ENCODE measurements around the gene OGFOD3. TPM values are rescaled to one million over a fixed set of nuclear protein-coding genes. Genes with fewer than 3 reads are reported as not detected.
A peak's percentile ranks its signal among the peaks of the same experiment; 100 is the strongest.
"Not testable (repeated sequence)": the region's sequence is repeated elsewhere in the genome, so short reads cannot be mapped to it uniquely, and the experiment has no call there.

OGFOD3 gene
- polyA plus RNA-seq, 4 donors = 7.8 to 23.8 (median 14.6) TPM

DNA sequence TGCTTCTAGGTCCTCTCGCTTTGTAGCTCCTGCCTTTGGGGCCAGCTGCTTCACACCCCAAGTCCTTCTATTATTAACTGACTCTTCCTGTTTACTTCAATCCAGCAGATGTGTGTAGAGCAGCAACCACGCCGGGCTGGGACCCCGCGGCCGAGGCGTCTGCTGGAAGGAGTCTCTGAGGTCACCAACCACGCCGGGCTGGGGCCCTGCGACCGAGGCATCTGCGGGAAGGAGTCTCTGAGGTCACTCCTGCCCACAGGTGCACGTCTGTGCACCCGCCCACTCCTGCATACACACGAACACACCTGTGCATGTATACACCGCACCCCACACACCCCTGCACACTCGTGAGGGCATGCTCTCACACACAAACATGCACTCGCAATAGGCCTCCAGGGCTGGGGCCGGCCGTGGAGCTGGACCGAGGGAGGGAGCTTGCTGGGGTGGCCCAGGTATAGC lies 67.1 kb downstream of the OGFOD3 start:
- no peaks in the 10 kb centered on the region for H3K36me3 ChIP-seq (ENCODE audit: control insufficient read depth in 3 of 3, insufficient read depth in 2 of 3, low read depth in 1 of 3, low read length in 3 of 3)
- FAIRE-seq = no peak
- H3K9me3 ChIP-seq (ENCODE audit: control insufficient read depth in 2 of 2, insufficient read depth in 1 of 2, low read depth in 1 of 2, low read length in 1 of 2) = no peaks in the 10 kb centered on the region
- peaks cover 0 to 9% (median 0%) of the 10 kb centered on the region in 3 donors for H3K4me1 ChIP-seq (ENCODE audit: control insufficient read depth in 3 of 3, insufficient read depth in 2 of 3, low read depth in 1 of 3, low read length in 2 of 3)
- no peak overlapping the region for H3K27ac ChIP-seq (ENCODE audit: low read depth in 1 of 3, low read length in 2 of 3)
- no peak overlapping the region for H3K4me3 ChIP-seq (ENCODE audit: low read depth in 1 of 3, low read length in 3 of 3)
- DNase-seq = no peak
- H3K27me3 ChIP-seq (ENCODE audit: control insufficient read depth in 3 of 3, insufficient read depth in 3 of 3, low read length in 3 of 3) = peaks cover 0 to 5% (median 0%) of the 10 kb centered on the region in 3 donors
- WGBS, 3 donors = 39 to 53% (median 49%) methylated on average over 21 of the region's 21 CpGs

GRCh38 chr17:82350182-82351030 lies 68.0 kb downstream of the OGFOD3 start:
- H3K4me3 ChIP-seq (ENCODE audit: low read depth in 1 of 3, low read length in 3 of 3) = no peak overlapping the region
- FAIRE-seq (no peak), DNase-seq (no peak)
- H3K27ac ChIP-seq (ENCODE audit: low read depth in 1 of 3, low read length in 2 of 3) = no peak overlapping the region
- 67 to 84% (median 74%) methylated on average over 28 of the region's 28 CpGs for WGBS, 3 donors
- peaks cover 0 to 11% (median 0%) of the 10 kb centered on the region in 3 donors for H3K4me1 ChIP-seq (ENCODE audit: control insufficient read depth in 3 of 3, insufficient read depth in 2 of 3, low read depth in 1 of 3, low read length in 2 of 3)
- no peaks in the 10 kb centered on the region for H3K9me3 ChIP-seq (ENCODE audit: control insufficient read depth in 2 of 2, insufficient read depth in 1 of 2, low read depth in 1 of 2, low read length in 1 of 2)
- H3K27me3 ChIP-seq (ENCODE audit: control insufficient read depth in 3 of 3, insufficient read depth in 3 of 3, low read length in 3 of 3) = peaks cover 0 to under 1% (median 0%) of the 10 kb centered on the region in 3 donors
- H3K36me3 ChIP-seq (ENCODE audit: control insufficient read depth in 3 of 3, insufficient read depth in 2 of 3, low read depth in 1 of 3, low read length in 3 of 3) = no peaks in the 10 kb centered on the region

DNA sequence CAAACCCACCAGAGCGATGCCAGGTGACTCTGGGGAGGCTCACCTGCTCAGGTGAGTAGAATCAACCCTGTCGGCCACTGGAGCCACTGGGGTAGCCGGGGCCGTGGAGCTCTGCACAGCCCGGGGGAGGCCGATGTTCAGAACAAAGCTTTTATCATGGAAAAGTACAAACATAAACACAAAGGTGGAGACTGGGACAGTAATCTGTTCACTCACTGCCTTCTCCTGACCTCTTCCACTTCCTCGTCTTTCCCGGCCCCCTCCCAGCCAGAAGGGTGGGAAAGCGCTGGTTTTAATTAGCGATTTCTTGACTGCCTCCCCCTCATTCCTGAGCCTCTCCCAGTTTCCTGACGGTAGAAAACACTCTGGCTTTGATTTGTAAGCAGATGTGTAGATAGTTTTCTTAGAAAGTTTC lies 69.1 kb downstream of the OGFOD3 start:
- Histone ChIP-seq H3K27ac (ENCODE audit: low read depth in 1 of 3, low read length in 2 of 3) (no peak overlapping the region), H3K4me1 (ENCODE audit: control insufficient read depth in 3 of 3, insufficient read depth in 2 of 3, low read depth in 1 of 3, low read length in 2 of 3) (peaks cover 0 to 11% (median 0%) of the 10 kb centered on the region in 3 donors), H3K27me3 (ENCODE audit: control insufficient read depth in 3 of 3, insufficient read depth in 3 of 3, low read length in 3 of 3) (no peaks in the 10 kb centered on the region), H3K36me3 (ENCODE audit: control insufficient read depth in 3 of 3, insufficient read depth in 2 of 3, low read depth in 1 of 3, low read length in 3 of 3) (no peaks in the 10 kb centered on the region), H3K4me3 (ENCODE audit: low read depth in 1 of 3, low read length in 3 of 3) (no peak overlapping the region), H3K9me3 (ENCODE audit: control insufficient read depth in 2 of 2, insufficient read depth in 1 of 2, low read depth in 1 of 2, low read length in 1 of 2) (no peaks in the 10 kb centered on the region)
- no peak for DNase-seq
- 25 to 43% (median 39%) methylated on average over 11 of the region's 11 CpGs for WGBS, 3 donors
- no peak for FAIRE-seq

DNA sequence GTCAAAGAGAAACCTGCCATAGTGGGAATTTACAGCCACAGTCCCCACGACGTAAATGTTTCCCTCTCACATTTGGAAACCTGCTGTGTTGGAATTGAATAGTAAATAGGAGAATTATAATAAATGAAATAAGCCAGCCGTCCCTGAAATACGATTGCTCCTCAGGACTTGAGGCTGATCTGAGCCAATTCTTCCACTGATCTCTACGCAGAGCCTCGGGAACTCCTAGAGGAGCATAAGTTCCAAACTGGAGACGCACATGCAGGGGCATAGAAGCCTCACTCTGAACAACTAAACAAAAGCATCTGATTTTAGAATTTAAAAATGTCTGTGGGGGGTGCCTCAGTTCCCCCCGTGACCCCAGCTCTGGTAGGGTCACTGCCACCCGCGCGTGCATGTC lies 69.5 kb downstream of the OGFOD3 start:
- peaks cover 0 to 11% (median 0%) of the 10 kb centered on the region in 3 donors for H3K4me1 ChIP-seq (ENCODE audit: control insufficient read depth in 3 of 3, insufficient read depth in 2 of 3, low read depth in 1 of 3, low read length in 2 of 3)
- H3K27me3 ChIP-seq (ENCODE audit: control insufficient read depth in 3 of 3, insufficient read depth in 3 of 3, low read length in 3 of 3) = no peaks in the 10 kb centered on the region
- no peaks in the 10 kb centered on the region for H3K9me3 ChIP-seq (ENCODE audit: control insufficient read depth in 2 of 2, insufficient read depth in 1 of 2, low read depth in 1 of 2, low read length in 1 of 2)
- no peak overlapping the region for H3K27ac ChIP-seq (ENCODE audit: low read depth in 1 of 3, low read length in 2 of 3)
- 65 to 68% (median 66%) methylated on average over 11 of the region's 11 CpGs for WGBS, 3 donors
- no peak overlapping the region for H3K4me3 ChIP-seq (ENCODE audit: low read depth in 1 of 3, low read length in 3 of 3)
- no peak for FAIRE-seq
- no peaks in the 10 kb centered on the region for H3K36me3 ChIP-seq (ENCODE audit: control insufficient read depth in 3 of 3, insufficient read depth in 2 of 3, low read depth in 1 of 3, low read length in 3 of 3)
- no peak for DNase-seq

DNA sequence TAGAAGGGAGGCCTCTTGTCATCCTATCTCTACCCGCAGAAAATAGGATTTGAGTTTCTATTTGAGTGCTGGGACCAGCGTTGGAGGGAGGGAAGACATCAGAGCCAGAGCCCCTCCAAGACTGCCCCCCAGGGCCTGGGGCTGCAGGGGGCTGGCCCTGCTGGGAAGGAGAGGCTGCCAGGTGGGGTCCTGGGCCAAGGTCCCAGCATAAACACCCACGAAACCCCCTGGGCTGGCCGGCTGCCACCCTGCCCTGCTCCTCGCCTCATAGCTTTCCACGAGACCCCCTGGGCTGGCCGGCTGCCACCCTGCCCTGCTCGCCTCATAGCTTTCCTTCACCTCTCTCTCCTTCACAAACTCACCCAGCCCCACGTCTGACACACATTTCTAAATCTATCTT lies 70.0 kb downstream of the OGFOD3 start:
- WGBS, 3 donors = 63 to 72% (median 66%) methylated on average over 9 of the region's 9 CpGs
- Histone ChIP-seq H3K36me3 (ENCODE audit: control insufficient read depth in 3 of 3, insufficient read depth in 2 of 3, low read depth in 1 of 3, low read length in 3 of 3) (no peaks in the 10 kb centered on the region), H3K27me3 (ENCODE audit: control insufficient read depth in 3 of 3, insufficient read depth in 3 of 3, low read length in 3 of 3) (no peaks in the 10 kb centered on the region), H3K27ac (ENCODE audit: low read depth in 1 of 3, low read length in 2 of 3) (no peak overlapping the region), H3K4me3 (ENCODE audit: low read depth in 1 of 3, low read length in 3 of 3) (no peak overlapping the region), H3K9me3 (ENCODE audit: control insufficient read depth in 2 of 2, insufficient read depth in 1 of 2, low read depth in 1 of 2, low read length in 1 of 2) (no peaks in the 10 kb centered on the region), H3K4me1 (ENCODE audit: control insufficient read depth in 3 of 3, insufficient read depth in 2 of 3, low read depth in 1 of 3, low read length in 2 of 3) (peaks cover 0 to 11% (median 0%) of the 10 kb centered on the region in 3 donors)
- DNase-seq (no peak), FAIRE-seq (no peak)

DNA sequence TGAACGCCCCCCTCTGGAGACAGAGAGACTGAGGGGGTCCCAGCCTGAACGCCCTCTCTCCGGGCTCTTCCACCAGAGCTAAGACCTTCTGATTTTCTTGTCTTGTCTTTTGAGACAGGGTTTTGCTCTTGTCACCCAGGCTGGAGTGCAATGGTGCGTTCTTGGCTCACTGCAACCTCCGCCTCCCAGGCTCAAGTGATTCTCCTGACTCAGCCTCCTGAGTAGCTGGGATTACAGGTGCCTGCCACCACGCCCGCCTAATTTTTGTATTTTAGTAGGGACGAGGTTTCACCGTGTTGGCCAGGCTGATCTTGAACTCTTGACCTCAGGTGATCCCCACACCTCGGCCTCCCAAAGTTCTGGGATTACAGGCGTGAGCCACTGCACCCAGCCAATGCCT lies 70.4 kb downstream of the OGFOD3 start:
- peaks cover 0 to 11% (median 0%) of the 10 kb centered on the region in 3 donors for H3K4me1 ChIP-seq (ENCODE audit: control insufficient read depth in 3 of 3, insufficient read depth in 2 of 3, low read depth in 1 of 3, low read length in 2 of 3)
- not testable (repeated sequence) for H3K27ac ChIP-seq (ENCODE audit: low read depth in 1 of 3, low read length in 2 of 3); H3K36me3 ChIP-seq (ENCODE audit: control insufficient read depth in 3 of 3, insufficient read depth in 2 of 3, low read depth in 1 of 3, low read length in 3 of 3); H3K9me3 ChIP-seq (ENCODE audit: control insufficient read depth in 2 of 2, insufficient read depth in 1 of 2, low read depth in 1 of 2, low read length in 1 of 2); FAIRE-seq; H3K4me3 ChIP-seq (ENCODE audit: low read depth in 1 of 3, low read length in 3 of 3); H3K27me3 ChIP-seq (ENCODE audit: control insufficient read depth in 3 of 3, insufficient read depth in 3 of 3, low read length in 3 of 3); DNase-seq
- WGBS, 3 donors = 58 to 79% (median 77%) methylated on average over 11 of the region's 11 CpGs

GRCh38 chr17:82346342-82347300 lies 71.8 kb downstream of the OGFOD3 start:
- H3K36me3 ChIP-seq (ENCODE audit: control insufficient read depth in 3 of 3, insufficient read depth in 2 of 3, low read depth in 1 of 3, low read length in 3 of 3) = no peaks in the 10 kb centered on the region
- H3K4me3 ChIP-seq (ENCODE audit: low read depth in 1 of 3, low read length in 3 of 3) = no peak overlapping the region
- FAIRE-seq = no peak
- H3K9me3 ChIP-seq (ENCODE audit: control insufficient read depth in 2 of 2, insufficient read depth in 1 of 2, low read depth in 1 of 2, low read length in 1 of 2) = no peaks in the 10 kb centered on the region
- no peak overlapping the region for H3K27ac ChIP-seq (ENCODE audit: low read depth in 1 of 3, low read length in 2 of 3)
- 44 to 55% (median 46%) methylated on average over 28 of the region's 28 CpGs for WGBS, 3 donors
- peaks cover 0 to 9% (median 0%) of the 10 kb centered on the region in 3 donors for H3K4me1 ChIP-seq (ENCODE audit: control insufficient read depth in 3 of 3, insufficient read depth in 2 of 3, low read depth in 1 of 3, low read length in 2 of 3)
- no peaks in the 10 kb centered on the region for H3K27me3 ChIP-seq (ENCODE audit: control insufficient read depth in 3 of 3, insufficient read depth in 3 of 3, low read length in 3 of 3)
- peak in 1 of 2 donors; percentile 48 for DNase-seq
